ELF-1 (cell line): ENCODE measurements around the gene ATP6V0B.

Source experiments
- DNase-seq: peaks from one replicate; pipeline ENCODE4 v3.0.0-alpha.2; 2016; ENCODE audit warnings: low read depth, low spot score

ATP6V0B gene

GRCh38 chr1:43984855-43985254 is 10.1 kb downstream of the ATP6V0B start:
- DNase-seq = no peak

GRCh38 chr1:43985984-43986595 is 11.3 kb downstream of the ATP6V0B start:
- DNase-seq = no peak

GRCh38 chr1:43986712-43987111 is 12.0 kb downstream of the ATP6V0B start:
- DNase-seq = no peak

GRCh38 chr1:43987159-43987902 is 12.6 kb downstream of the ATP6V0B start:
- no peak for DNase-seq

GRCh38 chr1:43990271-43991199 is 15.8 kb downstream of the ATP6V0B start:
- no peak for DNase-seq

GRCh38 chr1:43991200-43991475 is 16.4 kb downstream of the ATP6V0B start:
- peak; percentile 72 for DNase-seq

GRCh38 chr1:43991476-43992231 is 16.9 kb downstream of the ATP6V0B start, which contains the start of gene CCDC24:
Gene CCDC24, plus strand, starts transcription at chr1:43991599. Its CDS starts 280 bp downstream, at chr1:43991879.
- peak; percentile 75 for DNase-seq

- no peak for DNase-seq
Observed at GRCh38 chr1:43992232-43992995, 17.7 kb downstream of the ATP6V0B start.

- no peak for DNase-seq
Observed at GRCh38 chr1:43993206-43993914, 18.6 kb downstream of the ATP6V0B start.

- DNase-seq = no peak
Observed at GRCh38 chr1:43994071-43994470, 19.3 kb downstream of the ATP6V0B start.

- DNase-seq = peak; percentile 80
Observed at GRCh38 chr1:43994794-43995790, 20.3 kb downstream of the ATP6V0B start.

- DNase-seq = no peak
Observed at GRCh38 chr1:43995984-43996732, 21.4 kb downstream of the ATP6V0B start.

GRCh38 chr1:43996733-43997115 is 22.0 kb downstream of the ATP6V0B start:
- DNase-seq = no peak

- no peak for DNase-seq
Observed at GRCh38 chr1:43997295-43997999, 22.7 kb downstream of the ATP6V0B start.

- DNase-seq = no peak
Observed at GRCh38 chr1:43998000-43998378, 23.2 kb downstream of the ATP6V0B start.

- no peak for DNase-seq
Observed at GRCh38 chr1:43999455-43999854, 24.7 kb downstream of the ATP6V0B start.

GRCh38 chr1:44000122-44000665 is 25.4 kb downstream of the ATP6V0B start:
- DNase-seq = no peak
